HepG2 (cell line): Measurements from ENCODE around the gene NSMCE1. TPM values are rescaled to one million over a fixed set of nuclear protein-coding genes. Genes with fewer than 3 reads are reported as not detected.

ENCODE experiments used
- AGO2 ChIP-seq: fragments of 200-400 bp; formaldehyde crosslinking; optimal IDR thresholded peaks from 2 replicates; pipeline ENCODE3; 2017; ENCODE audit warnings: mild to moderate bottlenecking, low read depth, low read length, moderate library complexity
- ATF5 ChIP-seq: sonication (generic); formaldehyde crosslinking; IDR thresholded peaks from 2 replicates; pipeline ENCODE4 v1.4.0; 2020; ENCODE audit warnings: mild to moderate bottlenecking, low read depth, missing genetic modification reagents
- FIP1L1 ChIP-seq: fragments of 200-400 bp; formaldehyde crosslinking; IDR thresholded peaks from 2 replicates; pipeline ENCODE4 v1.6.1; 2018; ENCODE audit warnings: low read depth, mild to moderate bottlenecking, low read length, moderate library complexity, borderline replicate concordance; ENCODE audit not compliant: insufficient read depth
- FOXJ3 ChIP-seq: sonication (generic); formaldehyde crosslinking; IDR thresholded peaks from 2 replicates; pipeline ENCODE4 v1.4.0; 2020; ENCODE audit warnings: missing genetic modification reagents, mild to moderate bottlenecking, borderline replicate concordance
- FUBP1 ChIP-seq: sonication (generic); formaldehyde crosslinking; IDR thresholded peaks from 2 replicates; pipeline ENCODE4 v1.5.1; 2020; ENCODE audit warnings: missing genetic modification reagents, mild to moderate bottlenecking, borderline replicate concordance
- IRF2 ChIP-seq: IDR thresholded peaks from 2 replicates; pipeline ENCODE4 v1.6.1; 2018; ENCODE audit warnings: missing genetic modification reagents, missing compliant biosample characterization
- KDM2A ChIP-seq: sonication (generic); formaldehyde crosslinking; IDR thresholded peaks from 2 replicates; pipeline ENCODE4 v1.4.0; 2020; ENCODE audit warnings: low read depth, missing genetic modification reagents, borderline replicate concordance
- THAP11 ChIP-seq: IDR thresholded peaks from 2 replicates; pipeline ENCODE4 v1.6.1; 2016; ENCODE audit warnings: missing biosample characterization, missing genetic modification reagents
- ZNF230 ChIP-seq: sonication (generic); formaldehyde crosslinking; IDR thresholded peaks from 2 replicates; pipeline ENCODE4 v1.4.0; 2020; ENCODE audit warnings: mild to moderate bottlenecking, missing genetic modification reagents
- ZNF256 ChIP-seq: sonication (generic); formaldehyde crosslinking; conservative IDR thresholded peaks from 2 replicates; pipeline ENCODE4 v1.4.0; 2020; ENCODE audit warnings: missing genetic modification reagents
- ZNF333 ChIP-seq: sonication (generic); formaldehyde crosslinking; IDR thresholded peaks from 2 replicates; pipeline ENCODE4 v1.4.0; 2020; ENCODE audit warnings: mild to moderate bottlenecking, missing genetic modification reagents, borderline replicate concordance
- ZNF362 ChIP-seq: sonication (generic); formaldehyde crosslinking; IDR thresholded peaks from 2 replicates; pipeline ENCODE4 v1.4.0; 2020; ENCODE audit warnings: missing genetic modification reagents, mild to moderate bottlenecking, borderline replicate concordance
- ZNF644 ChIP-seq: IDR thresholded peaks from 2 replicates; pipeline ENCODE4 v1.6.1; 2016; ENCODE audit warnings: low read depth
- ZNF678 ChIP-seq: sonication (generic); formaldehyde crosslinking; IDR thresholded peaks from 2 replicates; pipeline ENCODE4 v1.4.0; 2020; ENCODE audit warnings: mild to moderate bottlenecking, missing genetic modification reagents
- ZNF788 ChIP-seq: sonication (generic); formaldehyde crosslinking; IDR thresholded peaks from 2 replicates; pipeline ENCODE4 v1.5.0; 2020; ENCODE audit warnings: mild to moderate bottlenecking, missing genetic modification reagents, borderline replicate concordance
- ZNF879 ChIP-seq: sonication (generic); formaldehyde crosslinking; IDR thresholded peaks from 2 replicates; pipeline ENCODE4 v1.8.1; 2023; ENCODE audit warnings: missing genetic modification reagents
- polyA plus RNA-seq, 8 experiments: library from polyadenylated mRNA; depleted of rRNA in 3 of 8; stranded (reverse) in 7 of 8; unstranded in 1 of 8; fragments of >200 nt; fragmentation: Illumina TruSeq in 4 of 8; extraction: Trizol in 4 of 8; gene quantifications; 2 replicates each; pipeline versions ENCODE4 v1.2.1 to v1.2.3, GENCODE V29; 2011 to 2016; ENCODE audit warnings: low read depth in 4 of 8, missing spikeins in 1 of 8, mixed read lengths in 1 of 8; ENCODE audit not compliant: insufficient read depth in 1 of 8
- total RNA-seq, 5 experiments: library from RNA; depleted of rRNA; stranded (reverse); fragments of >200 nt; fragmentation: Illumina TruSeq; extraction: Trizol; gene quantifications; 2 replicates each; pipeline ENCODE4 v1.2.3, GENCODE V29; 2016; ENCODE audit warnings: low read depth in 1 of 5
- TF ChIP-seq, protein P1 (sequence below): sonication (generic); formaldehyde crosslinking; IDR thresholded peaks from 2 replicates; pipeline ENCODE4 v1.8.0; 2022; ENCODE audit warnings: mild to moderate bottlenecking, missing genetic modification reagents
- TF ChIP-seq, protein P2 (sequence below): sonication (generic); formaldehyde crosslinking; IDR thresholded peaks from 2 replicates; pipeline ENCODE4 v1.4.0; 2020; ENCODE audit warnings: missing genetic modification reagents, borderline replicate concordance

The NSMCE1 gene
- total and polyA plus RNA-seq, 2 of the 13 experiments (the other 11 are each of a cell fraction or from before 2014, with no cell fraction given), result 42.7 to 52.9 TPM

DNA sequence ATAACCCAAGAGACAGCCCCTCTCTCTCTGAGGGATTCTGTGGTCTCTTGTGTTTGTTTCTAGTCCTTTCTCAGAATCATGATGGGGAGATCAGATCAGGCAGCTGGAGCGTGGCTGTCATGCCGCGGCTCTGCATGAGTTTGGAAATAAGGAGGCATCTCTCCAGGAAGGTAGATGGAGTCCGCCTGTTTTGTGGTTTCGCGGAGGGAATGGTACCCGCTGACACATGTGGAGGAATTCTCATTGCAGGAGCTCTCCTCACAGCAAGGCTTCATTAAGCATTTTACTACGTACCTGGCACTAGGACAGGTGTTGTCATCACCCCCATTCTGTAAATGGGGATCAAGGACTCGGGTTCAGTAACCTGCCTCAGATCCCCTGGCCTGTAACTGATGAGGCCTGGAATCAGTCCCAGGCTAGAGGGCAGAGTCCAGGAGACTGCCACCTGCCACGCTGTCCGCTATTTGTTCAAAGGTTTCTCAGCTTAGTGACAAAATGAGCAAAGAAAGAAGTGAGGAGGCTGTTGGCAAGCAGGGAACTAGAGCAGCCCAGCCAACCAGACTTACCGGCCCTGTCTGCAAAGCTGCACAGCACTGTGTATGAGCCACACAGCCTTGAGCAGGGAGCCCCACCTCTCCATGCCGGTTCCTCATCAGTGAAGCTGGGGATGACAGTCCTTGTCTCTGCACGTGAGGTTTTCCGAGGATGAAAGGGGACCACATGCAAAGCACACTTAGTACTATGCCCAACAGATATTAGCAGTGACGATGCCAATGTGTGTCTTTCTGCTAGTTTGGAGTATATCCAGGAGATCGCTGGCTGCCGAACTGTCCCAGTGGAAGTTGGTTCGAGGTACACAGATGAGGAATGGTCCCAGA lies 54.2 kb downstream of the NSMCE1 start (continued):
- TF ChIP-seq, protein P1, sequence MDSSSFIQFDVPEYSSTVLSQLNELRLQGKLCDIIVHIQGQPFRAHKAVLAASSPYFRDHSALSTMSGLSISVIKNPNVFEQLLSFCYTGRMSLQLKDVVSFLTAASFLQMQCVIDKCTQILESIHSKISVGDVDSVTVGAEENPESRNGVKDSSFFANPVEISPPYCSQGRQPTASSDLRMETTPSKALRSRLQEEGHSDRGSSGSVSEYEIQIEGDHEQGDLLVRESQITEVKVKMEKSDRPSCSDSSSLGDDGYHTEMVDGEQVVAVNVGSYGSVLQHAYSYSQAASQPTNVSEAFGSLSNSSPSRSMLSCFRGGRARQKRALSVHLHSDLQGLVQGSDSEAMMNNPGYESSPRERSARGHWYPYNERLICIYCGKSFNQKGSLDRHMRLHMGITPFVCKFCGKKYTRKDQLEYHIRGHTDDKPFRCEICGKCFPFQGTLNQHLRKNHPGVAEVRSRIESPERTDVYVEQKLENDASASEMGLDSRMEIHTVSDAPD (CRISPR knock-in tag), result no peak
- TF ChIP-seq FUBP1 (CRISPR knock-in tag) (no peak), ATF5 (CRISPR knock-in tag) (no peak), ZNF644 (CRISPR knock-in tag) (no peak), ZNF788 (CRISPR knock-in tag) (peak; percentile 50; the same call in 1 of the 2 replicates), ZNF256 (CRISPR knock-in tag) (no peak), ZNF333 (no peak), THAP11 (CRISPR knock-in tag) (no peak), IRF2 (0 out of 2 replicates have a peak, but pooled peaks have one; percentile 54), ZNF362 (CRISPR knock-in tag) (no peak), ZNF879 (CRISPR knock-in tag) (0 out of 2 replicates have a peak, but pooled peaks have one; percentile 56), KDM2A (peak; percentile 43; the same call in 1 of the 2 replicates), ZNF230 (peak; percentile 70), FOXJ3 (CRISPR knock-in tag) (no peak), ZNF678 (0 out of 2 replicates have a peak, but pooled peaks have one; percentile 38), FIP1L1 (no peak), AGO2 (no peak)
- TF ChIP-seq, protein P2, sequence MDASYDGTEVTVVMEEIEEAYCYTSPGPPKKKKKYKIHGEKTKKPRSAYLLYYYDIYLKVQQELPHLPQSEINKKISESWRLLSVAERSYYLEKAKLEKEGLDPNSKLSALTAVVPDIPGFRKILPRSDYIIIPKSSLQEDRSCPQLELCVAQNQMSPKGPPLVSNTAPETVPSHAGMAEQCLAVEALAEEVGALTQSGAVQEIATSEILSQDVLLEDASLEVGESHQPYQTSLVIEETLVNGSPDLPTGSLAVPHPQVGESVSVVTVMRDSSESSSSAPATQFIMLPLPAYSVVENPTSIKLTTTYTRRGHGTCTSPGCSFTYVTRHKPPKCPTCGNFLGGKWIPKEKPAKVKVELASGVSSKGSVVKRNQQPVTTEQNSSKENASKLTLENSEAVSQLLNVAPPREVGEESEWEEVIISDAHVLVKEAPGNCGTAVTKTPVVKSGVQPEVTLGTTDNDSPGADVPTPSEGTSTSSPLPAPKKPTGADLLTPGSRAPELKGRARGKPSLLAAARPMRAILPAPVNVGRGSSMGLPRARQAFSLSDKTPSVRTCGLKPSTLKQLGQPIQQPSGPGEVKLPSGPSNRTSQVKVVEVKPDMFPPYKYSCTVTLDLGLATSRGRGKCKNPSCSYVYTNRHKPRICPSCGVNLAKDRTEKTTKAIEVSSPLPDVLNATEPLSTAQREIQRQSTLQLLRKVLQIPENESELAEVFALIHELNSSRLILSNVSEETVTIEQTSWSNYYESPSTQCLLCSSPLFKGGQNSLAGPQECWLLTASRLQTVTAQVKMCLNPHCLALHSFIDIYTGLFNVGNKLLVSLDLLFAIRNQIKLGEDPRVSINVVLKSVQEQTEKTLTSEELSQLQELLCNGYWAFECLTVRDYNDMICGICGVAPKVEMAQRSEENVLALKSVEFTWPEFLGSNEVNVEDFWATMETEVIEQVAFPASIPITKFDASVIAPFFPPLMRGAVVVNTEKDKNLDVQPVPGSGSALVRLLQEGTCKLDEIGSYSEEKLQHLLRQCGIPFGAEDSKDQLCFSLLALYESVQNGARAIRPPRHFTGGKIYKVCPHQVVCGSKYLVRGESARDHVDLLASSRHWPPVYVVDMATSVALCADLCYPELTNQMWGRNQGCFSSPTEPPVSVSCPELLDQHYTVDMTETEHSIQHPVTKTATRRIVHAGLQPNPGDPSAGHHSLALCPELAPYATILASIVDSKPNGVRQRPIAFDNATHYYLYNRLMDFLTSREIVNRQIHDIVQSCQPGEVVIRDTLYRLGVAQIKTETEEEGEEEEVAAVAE (CRISPR knock-in tag), result no peak
